Loucy (cell line): ENCODE data around the gene ETNK1.

ENCODE experiments used
- H2AFZ ChIP-seq: fragments of 200-600 bp; sonication (generic); 2 replicates; pipeline ENCODE4 v1.6.0; 2016; ENCODE audit warnings: antibody characterized with exemption, mild to moderate bottlenecking, low read length, moderate library complexity
- H3F3A ChIP-seq: fragments of 200-600 bp; 2 replicates; pipeline ENCODE4 v1.6.0; 2016; ENCODE audit warnings: antibody characterized with exemption, low read depth, mild to moderate bottlenecking
- H3K27me3 ChIP-seq: fragments of 200-600 bp; sonication (generic); 2 replicates; pipeline ENCODE4 v1.6.1; 2014; ENCODE audit warnings: low read length, mild to moderate bottlenecking; ENCODE audit not compliant: insufficient read depth, poor library complexity, severe bottlenecking
- H3K36me3 ChIP-seq: fragments of 200-600 bp; sonication (generic); 2 replicates; pipeline ENCODE4 v1.6.1; 2016; ENCODE audit warnings: low read length; ENCODE audit not compliant: insufficient read depth
- H3K4me1 ChIP-seq: fragments of 200-600 bp; sonication (generic); 2 replicates; pipeline ENCODE4 v1.5.1; 2014; ENCODE audit warnings: low read length, mild to moderate bottlenecking; ENCODE audit not compliant: insufficient read depth, poor library complexity, severe bottlenecking
- H3K4me2 ChIP-seq: fragments of 200-600 bp; sonication (generic); 2 replicates; pipeline ENCODE4 v1.6.0; 2014; ENCODE audit warnings: antibody characterized with exemption, low read length, low read depth, mild to moderate bottlenecking; ENCODE audit not compliant: poor library complexity, severe bottlenecking
- H3K4me3 ChIP-seq: fragments of 200-600 bp; sonication (generic); 2 replicates; pipeline ENCODE4 v1.5.1; 2014; ENCODE audit warnings: low read length, mild to moderate bottlenecking, mixed read lengths; ENCODE audit not compliant: poor library complexity, severe bottlenecking
- H3K79me2 ChIP-seq: fragments of 200-600 bp; sonication (generic); 2 replicates; pipeline ENCODE4 v1.6.1; 2014; ENCODE audit warnings: low read length; ENCODE audit not compliant: insufficient read depth
- H3K9ac ChIP-seq: fragments of 200-600 bp; sonication (generic); 2 replicates; pipeline ENCODE4 v1.6.0; 2014; ENCODE audit warnings: mild to moderate bottlenecking, low read depth, low read length, moderate library complexity; ENCODE audit not compliant: poor library complexity, severe bottlenecking
- H3K9me2 ChIP-seq: fragments of 200-600 bp; sonication (generic); replicated peaks from 2 replicates; pipeline ENCODE4 v1.6.1; 2016; ENCODE audit warnings: low read depth, low read length, mixed read lengths
- H3K9me3 ChIP-seq: fragments of 200-600 bp; sonication (generic); 2 replicates; pipeline ENCODE4 v1.6.1; 2014; ENCODE audit warnings: mild to moderate bottlenecking, antibody characterized with exemption, low read length, low read depth; ENCODE audit not compliant: insufficient read depth
- H4K20me1 ChIP-seq: fragments of 200-600 bp; sonication (generic); 2 replicates; pipeline ENCODE4 v1.6.0; 2014; ENCODE audit warnings: antibody characterized with exemption, low read length, mild to moderate bottlenecking; ENCODE audit not compliant: insufficient read depth, poor library complexity, severe bottlenecking
- CTCF ChIP-seq: fragments of 200-600 bp; sonication (generic); conservative IDR thresholded peaks from 2 replicates; pipeline ENCODE4 v1.5.1; 2014; ENCODE audit warnings: mild to moderate bottlenecking, antibody characterized with exemption, low read length
- EZH2phosphoT487 ChIP-seq: fragments of 200-600 bp; IDR thresholded peaks from 2 replicates; pipeline ENCODE4 v1.6.1; 2018; ENCODE audit warnings: antibody characterized with exemption, mild to moderate bottlenecking, moderate library complexity, borderline replicate concordance

Gene ETNK1

GRCh38 chr12:22672951-22673350 lies 48.0 kb downstream of the ETNK1 start:
- Histone ChIP-seq H3K4me3 (no peak overlapping the region), H3K79me2 (no peaks in the 10 kb centered on the region), H2AFZ (no peak overlapping the region), H3F3A (no peaks in the 10 kb centered on the region), H3K4me1 (no peaks in the 10 kb centered on the region), H3K4me2 (no peak overlapping the region), H4K20me1 (no peaks in the 10 kb centered on the region), H3K9ac (no peak overlapping the region), H3K9me2 (no peaks in the 10 kb centered on the region), H3K9me3 (no peaks in the 10 kb centered on the region), H3K36me3 (peaks cover 35% of the 10 kb centered on the region; the same call in 1 of the 2 replicates), H3K27me3 (no peaks in the 10 kb centered on the region)
- TF ChIP-seq CTCF, result no peak
- no peak for TF ChIP-seq EZH2phosphoT487

- H3F3A ChIP-seq, result no peaks in the 10 kb centered on the region
- H3K4me3 ChIP-seq, result no peak overlapping the region
- TF ChIP-seq EZH2phosphoT487 (no peak), CTCF (no peak)
- H3K79me2 ChIP-seq, result no peaks in the 10 kb centered on the region
- H4K20me1 ChIP-seq, result no peaks in the 10 kb centered on the region
- H3K9me3 ChIP-seq, result no peaks in the 10 kb centered on the region
- H3K4me2 ChIP-seq, result no peak overlapping the region
- H3K9me2 ChIP-seq, result no peaks in the 10 kb centered on the region
- no peak overlapping the region for H3K9ac ChIP-seq
- no peak overlapping the region for H2AFZ ChIP-seq
- H3K4me1 ChIP-seq, result no peaks in the 10 kb centered on the region
- no peaks in the 10 kb centered on the region for H3K27me3 ChIP-seq
- peaks cover 60% of the 10 kb centered on the region; the same call in 1 of the 2 replicates for H3K36me3 ChIP-seq
Observed at GRCh38 chr12:22677781-22678574, 53.0 kb downstream of the ETNK1 start.

- Histone ChIP-seq H3F3A (0 out of 2 replicates have a peak, but pooled peaks cover 6% of the 10 kb centered on the region), H3K4me1 (peaks cover 10% of the 10 kb centered on the region), H4K20me1 (no peaks in the 10 kb centered on the region), H3K27me3 (no peaks in the 10 kb centered on the region), H3K9me2 (no peaks in the 10 kb centered on the region), H3K9ac (no peak overlapping the region), H2AFZ (no peak overlapping the region), H3K4me2 (no peak overlapping the region), H3K36me3 (peaks cover 55% of the 10 kb centered on the region; the same call in 1 of the 2 replicates), H3K4me3 (no peak overlapping the region), H3K79me2 (no peaks in the 10 kb centered on the region), H3K9me3 (no peaks in the 10 kb centered on the region)
- TF ChIP-seq EZH2phosphoT487 (no peak), CTCF (no peak)
Observed at GRCh38 chr12:22682663-22683062, 57.7 kb downstream of the ETNK1 start.
